GM18517 (cell line): ENCODE data around the gene PLS1.
"Not testable (repeated sequence)": the region's sequence is repeated elsewhere in the genome, so short reads cannot be mapped to it uniquely, and the experiment has no call there.

ENCODE experiments used
- ATAC-seq: cut with Tn5 transposase; IDR thresholded peaks from one replicate; pipeline ENCODE4 v1.9.1; 2021; ENCODE audit warnings: mild to moderate bottlenecking, moderate library complexity; ENCODE audit not compliant: unreplicated experiment

Gene PLS1

DNA sequence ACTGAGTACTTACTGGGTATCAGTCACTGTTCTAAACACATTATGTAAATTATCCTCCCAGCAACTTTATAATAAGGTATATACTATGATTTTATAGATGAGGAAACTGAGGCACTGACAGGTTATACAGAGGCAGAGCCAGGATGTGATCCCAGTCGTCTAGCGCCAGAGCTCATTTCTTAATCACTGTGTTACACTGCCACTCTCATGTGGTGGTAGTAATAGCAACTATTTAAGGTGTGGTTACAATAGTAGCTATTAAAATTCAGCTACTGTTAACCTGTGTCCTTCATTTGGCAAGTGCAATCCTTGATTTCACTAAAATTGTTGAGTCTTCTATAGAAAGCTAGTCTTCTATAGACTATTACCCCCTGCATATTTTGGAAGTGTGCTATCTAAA lies 84.5 kb downstream of the PLS1 start:
- ATAC-seq = no peak

DNA sequence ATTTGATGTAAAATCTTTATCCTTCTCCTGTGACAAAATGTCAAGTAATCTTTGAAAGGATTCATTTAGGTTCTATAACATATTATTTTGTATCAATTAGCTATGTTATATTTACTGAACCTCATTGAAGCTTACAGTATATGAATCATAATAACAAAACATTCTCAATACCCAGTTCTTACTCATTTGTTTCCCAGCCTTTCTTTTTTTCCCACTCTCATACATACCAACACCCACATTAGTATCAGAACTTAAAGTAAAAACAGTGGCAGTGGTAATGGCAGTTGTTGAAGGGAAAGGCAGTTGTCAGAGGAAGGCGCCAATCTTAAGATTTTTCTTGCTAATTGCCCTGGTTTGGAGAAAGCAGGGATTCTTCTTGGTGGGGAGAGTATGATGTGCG lies 94.4 kb downstream of the PLS1 start:
- no peak for ATAC-seq

DNA sequence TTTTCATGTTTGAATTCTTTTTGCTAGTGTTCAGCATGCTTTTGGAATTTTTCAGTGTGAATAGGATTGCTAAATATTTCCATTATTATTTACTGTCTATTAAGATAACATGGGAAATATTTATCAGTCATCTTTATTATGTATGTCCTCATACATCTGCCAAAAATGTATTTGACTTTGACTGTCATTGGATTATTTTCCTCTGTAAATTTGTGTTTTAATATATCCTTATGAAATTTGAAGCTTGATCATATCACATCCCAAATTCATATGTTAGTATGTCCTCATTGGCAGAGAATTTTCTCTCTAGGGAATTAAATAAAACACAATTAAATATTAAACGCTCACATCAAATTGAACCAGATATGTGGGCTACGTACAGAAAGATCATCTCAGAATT lies 95.3 kb downstream of the PLS1 start:
- ATAC-seq = no peak

DNA sequence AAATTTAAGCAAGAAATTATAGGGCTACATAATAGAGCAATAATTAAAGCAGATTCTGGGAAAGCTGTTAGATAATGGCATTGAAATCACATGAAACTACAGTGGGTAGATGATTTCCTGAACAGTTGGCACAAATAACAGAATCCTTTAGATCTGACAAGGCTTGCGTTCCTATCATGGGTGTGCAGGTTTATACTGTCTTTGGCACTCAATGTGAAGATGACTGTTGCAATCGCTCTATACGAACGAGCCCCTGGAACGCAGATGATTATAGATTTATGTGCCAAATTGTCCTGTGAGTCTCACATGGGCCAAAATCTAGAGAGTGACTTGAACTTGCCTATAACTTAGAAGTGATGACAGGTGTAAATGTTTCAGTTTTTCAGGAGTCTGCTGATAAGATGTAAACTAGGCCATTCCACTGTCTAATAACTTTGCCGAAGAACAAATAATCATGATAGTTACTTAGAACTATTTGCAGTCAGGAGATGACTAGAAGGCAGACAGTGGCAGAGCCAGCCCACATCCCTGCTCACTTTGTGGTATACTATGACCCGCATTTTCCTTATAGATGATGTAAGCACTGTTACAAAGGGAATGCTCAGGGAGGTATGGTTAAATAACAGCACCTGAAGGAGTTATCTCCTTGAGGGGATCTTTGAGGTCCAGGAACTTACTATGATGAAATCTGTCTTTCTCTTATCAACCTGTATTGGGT lies 97.1 kb downstream of the PLS1 start:
- ATAC-seq = no peak

DNA sequence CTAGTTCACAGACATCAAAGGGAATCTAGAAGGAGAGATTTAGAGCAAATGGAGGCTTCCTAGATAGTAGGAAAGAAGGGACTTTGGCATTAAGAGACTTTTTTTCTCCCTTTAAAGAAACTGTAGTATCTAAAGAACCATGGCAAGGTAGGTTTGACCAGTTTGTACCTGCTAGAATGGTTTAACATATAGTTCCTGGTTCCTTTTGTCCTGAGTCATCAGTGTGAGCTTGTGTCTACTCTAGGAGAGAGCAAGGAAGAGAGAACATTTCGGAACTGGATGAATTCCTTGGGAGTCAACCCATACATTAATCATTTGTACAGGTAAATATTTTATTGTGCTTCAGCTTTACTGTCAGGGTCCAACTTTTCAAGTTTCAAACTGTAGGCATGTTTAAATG lies 98.0 kb downstream of the PLS1 start:
- no peak for ATAC-seq

- ATAC-seq = no peak
These were observed 109.0 kb downstream of the PLS1 start for GRCh38 chr3:142705198-142705597.

DNA sequence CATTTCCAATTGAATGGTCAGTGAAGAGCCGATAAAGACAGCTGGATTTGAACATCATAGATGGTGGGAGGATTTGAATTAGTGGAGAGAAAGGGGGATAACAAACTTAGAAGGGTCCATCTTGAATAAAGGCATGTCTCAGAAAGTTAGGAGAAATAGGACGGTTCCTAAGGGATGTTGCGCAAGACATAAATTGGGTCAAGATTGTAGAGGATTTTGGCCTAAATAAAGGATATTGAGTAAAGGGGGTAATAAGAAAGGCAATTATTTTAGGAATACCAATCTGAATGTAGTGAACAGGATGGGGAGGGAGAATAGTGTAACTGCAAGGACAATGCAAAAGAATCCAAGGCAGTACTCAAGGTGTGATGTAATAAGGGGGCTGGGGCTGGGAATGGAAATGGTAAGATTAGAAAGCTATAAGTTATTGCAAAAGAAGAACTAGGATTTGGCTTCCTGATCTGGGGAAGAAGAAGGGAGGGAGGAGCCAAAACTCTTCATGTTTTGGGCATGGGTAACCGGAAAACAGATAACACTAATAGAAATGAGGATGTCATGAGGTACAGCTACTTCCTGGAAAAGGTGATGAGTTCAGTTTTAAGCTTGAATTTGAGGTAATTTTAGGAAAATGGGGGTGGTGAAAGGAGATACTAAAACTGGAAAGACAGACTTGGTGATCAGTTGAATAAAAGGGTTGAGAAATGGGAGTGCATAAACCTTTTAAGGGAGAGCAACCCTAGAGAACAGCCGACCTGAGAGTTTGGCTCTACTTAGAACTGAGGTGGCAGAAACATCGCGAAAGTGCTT lies 110.3 kb downstream of the PLS1 start:
- ATAC-seq = no peak

- ATAC-seq = no peak
These were observed 113.0 kb downstream of the PLS1 start for GRCh38 chr3:142709207-142709606.

DNA sequence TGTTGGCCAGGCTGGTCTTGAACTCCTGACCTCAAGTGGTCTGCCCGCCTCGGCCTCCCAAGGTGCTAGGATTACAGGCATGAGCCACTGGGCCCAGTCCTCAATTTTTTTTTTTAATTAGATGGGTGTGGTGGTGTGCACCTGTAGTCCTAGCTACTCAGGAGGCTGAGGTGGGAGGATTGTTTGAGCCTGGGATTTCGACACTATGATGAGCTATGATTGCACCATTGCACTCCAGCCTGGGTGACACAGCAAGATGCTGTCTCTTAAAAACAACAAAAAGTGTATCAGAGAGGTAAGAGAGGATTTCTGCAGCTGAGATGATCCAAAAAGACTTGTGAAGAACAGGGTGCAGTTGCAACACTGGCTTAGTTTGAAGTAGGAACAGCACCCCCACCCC lies 118.7 kb downstream of the PLS1 start:
- ATAC-seq = not testable (repeated sequence)

- ATAC-seq = no peak
These were observed 119.9 kb downstream of the PLS1 start for GRCh38 chr3:142716102-142716501.

DNA sequence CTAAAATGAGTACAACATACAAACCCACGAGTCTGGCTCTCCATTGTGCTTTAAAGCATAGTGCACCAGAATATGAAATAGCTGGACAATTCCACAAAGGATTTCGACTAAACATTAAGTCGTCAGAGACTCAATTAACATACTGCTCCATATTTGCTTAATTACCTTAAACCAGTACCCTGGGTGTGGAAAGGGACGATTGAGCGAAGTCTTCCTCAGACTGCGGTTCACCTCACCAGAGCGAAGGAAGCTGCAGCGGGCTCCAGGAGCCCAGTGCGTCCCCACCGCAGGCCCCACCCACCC lies 127.4 kb downstream of the PLS1 start:
- peak; percentile 44 for ATAC-seq

DNA sequence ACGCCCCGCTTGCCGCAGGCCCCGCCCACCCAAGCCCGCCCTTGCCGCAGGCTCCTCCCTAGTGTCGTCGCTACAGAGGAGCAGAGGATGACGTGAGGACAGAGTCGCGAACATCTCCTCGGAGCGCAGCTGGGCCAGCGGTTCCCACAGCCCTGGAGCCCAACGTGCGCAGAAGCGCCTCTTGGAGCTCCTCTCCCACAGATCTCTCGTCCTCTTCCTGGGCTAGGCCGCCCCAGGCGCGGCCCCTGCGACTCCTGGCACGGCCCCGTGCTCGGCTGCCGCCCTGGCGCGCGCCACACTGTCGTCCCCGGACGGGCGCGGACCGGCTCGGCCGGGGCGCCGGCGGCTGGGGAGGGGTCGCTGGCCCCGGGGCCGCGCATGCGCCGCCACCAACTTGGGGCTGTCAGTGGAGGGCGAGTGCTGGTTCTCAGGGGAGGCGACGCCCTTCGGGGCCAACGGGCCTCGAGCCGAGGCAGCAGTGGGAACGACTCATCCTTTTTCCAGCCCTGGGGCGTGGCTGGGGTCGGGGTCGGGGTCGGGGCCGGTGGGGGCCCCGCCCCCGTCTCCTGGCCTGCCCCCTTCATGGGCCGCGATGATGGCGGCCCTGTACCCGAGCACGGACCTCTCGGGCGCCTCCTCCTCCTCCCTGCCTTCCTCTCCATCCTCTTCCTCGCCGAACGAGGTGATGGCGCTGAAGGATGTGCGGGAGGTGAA lies 127.9 kb downstream of the PLS1 start, which contains the start of gene TRPC1:
TRPC1 (plus strand) TSS at position 67 of the 714 bp plus-strand sequence; CDS start at position 593, 526 bp downstream.
- ATAC-seq = peak; percentile 82

GRCh38 chr3:142724682-142725356 lies 128.6 kb downstream of the PLS1 start:
- ATAC-seq = peak; percentile 26

GRCh38 chr3:142725357-142725739 lies 129.2 kb downstream of the PLS1 start:
- no peak for ATAC-seq

- no peak for ATAC-seq
These were observed 129.8 kb downstream of the PLS1 start for GRCh38 chr3:142726017-142726416.

DNA sequence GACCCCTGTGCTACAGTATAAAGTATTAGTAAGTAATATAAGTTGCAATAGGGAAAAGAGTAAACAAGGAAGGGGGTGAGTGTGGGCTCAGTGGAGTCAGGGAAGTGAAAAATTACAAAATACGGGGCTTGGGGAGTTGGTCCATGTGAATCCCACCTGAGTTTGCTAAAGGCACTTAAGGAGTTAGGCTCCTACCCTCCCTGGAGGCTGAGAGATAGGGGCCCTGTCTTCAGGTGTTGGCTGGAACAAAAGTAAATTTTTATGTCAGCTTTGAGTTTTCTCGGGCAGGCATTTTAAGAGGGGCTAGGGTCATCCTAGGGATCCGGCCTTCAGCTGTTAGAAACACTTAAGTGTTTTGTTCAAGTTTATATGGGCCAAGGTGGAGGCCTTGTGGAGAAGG lies 135.9 kb downstream of the PLS1 start:
- ATAC-seq = no peak

DNA sequence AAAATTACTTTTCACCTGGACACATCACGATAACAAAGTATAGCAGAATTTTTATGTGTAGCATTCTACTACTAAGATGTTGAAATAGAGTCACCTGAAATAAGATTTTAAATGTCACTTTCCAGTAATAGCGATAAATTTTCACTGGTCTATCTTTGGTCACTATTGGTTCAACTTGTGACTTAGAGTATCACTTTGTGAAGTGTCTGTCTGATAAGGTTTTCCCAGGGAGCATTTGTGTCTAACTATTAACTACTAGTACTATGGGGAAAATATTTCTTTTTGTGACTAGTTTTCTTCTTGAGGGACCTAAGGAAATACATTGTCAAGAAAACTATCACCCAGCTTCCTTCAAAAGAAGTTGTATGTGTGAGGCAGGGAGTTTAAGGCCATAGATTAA lies 138.6 kb downstream of the PLS1 start:
- ATAC-seq = no peak

DNA sequence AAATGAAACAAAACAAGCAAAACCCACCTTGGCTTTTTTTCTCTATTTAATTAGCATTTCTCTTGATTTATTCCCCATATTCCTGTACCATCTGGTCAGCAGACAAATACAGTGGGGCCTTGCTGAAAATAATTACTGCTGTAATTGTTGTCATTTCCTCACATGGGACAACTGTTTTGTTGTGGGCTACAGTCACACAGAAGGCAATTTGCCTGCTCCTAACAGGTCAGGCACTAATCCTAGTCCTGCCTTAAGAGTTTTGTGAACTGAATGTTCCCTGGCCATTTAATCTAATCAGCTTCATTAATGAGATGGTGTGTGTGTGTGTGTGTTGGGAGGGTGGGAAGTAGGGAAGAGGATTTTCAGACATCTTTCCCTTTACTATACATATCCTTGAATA lies 139.3 kb downstream of the PLS1 start:
- no peak for ATAC-seq

GRCh38 chr3:142738396-142738795 lies 142.2 kb downstream of the PLS1 start:
- ATAC-seq = no peak

DNA sequence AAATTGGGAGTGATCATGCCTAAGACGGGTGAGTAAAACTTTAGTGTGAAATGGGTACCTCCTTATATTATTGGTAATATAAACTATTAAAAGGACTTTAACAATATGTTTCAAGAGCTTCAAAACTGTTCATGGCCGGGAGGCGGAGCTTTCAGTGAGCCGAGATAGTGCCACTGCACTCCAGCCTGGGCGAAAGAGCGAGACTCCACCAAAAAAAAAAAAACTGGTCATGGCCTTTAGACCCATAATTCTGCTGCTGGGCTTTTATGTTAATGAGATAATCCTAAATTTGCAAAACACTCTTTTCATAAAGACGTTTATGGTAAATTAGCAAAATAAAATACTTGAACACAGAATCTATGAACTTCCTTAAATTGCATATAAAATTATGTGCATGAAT lies 150.5 kb downstream of the PLS1 start:
- no peak for ATAC-seq

DNA sequence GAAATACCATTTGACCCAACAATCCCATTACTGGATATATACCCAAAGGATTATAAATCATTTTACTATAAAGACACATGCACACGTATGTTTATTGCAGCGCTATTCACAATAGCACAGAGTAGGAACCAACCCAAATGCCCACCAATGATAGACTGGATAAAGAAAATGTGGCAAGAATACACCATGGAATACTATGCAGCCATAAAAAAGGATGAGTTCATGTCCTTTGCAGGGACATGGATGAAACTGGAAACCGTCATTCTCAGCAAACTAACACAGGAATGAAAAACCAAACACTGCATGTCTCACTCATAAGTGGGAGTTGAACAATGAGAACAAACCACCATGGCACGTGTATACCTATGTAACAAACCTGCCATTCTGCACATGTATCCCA lies 154.3 kb downstream of the PLS1 start:
- not testable (repeated sequence) for ATAC-seq
